Measurements from ENCODE around the gene PTPN4.
"Not testable (repeated sequence)": the region's sequence is repeated elsewhere in the genome, so short reads cannot be mapped to it uniquely, and the experiment has no call there.

PTPN4 gene

DNA sequence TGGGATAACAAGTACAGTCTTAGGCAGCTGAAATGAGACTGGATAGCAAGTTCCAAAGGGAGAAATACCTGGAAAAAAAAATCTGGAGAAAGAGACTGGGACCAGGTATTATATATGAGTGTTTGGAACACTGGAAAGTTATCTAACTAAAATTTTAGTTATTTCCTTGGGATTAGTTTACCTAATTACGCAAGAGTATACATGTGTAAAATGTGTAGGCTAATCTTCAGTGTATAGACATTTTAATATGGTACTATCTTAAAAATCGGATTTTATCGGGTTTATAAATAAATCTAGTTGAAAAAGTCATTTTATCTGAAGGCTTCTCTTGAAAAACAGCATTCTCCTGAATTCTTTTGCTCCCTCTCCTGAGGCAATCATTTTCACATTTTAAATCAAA is 257.1 kb downstream of the PTPN4 start:
- no peak for DNase-seq (ENCODE audit: low spot score)

DNA sequence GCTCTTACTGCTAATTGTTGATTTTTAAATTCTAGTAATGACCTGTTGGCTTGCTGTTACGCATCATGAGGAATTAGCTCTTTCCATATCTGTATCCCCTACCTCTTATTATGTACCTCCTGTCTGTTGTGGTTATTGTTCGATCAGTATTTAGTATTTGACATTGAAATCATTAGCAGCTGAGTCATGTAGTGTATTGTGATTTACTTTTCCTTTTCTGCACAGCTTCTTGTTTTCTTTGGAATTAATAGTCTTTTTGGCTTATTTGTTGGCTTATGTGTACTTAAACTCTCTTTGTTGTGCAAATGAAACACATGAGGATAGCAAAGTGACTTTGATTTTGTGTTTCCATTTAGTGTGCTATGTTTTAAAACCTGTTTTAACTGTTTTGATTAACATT is 257.5 kb downstream of the PTPN4 start:
- no peak for DNase-seq (ENCODE audit: low spot score)

DNA sequence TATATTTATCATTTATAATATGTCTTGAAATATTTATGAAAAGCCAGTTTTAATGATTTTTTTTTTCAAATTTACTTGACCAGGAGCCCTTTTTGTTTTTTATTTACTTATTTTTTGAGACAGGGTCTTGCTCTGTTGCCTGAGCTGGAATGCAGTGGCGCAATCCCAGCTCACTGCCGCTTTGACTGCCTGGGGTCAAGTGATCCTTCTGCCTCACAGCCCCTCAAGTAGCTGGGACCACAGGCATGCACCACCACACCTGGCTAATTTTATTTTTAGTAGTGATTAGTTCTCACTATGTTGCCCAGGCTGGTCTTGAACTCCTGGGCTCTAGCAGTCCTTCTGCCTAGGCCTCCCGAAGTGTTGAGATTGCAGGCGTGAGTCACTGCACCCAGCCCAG is 258.8 kb downstream of the PTPN4 start:
- DNase-seq (ENCODE audit: low spot score), result no peak

DNA sequence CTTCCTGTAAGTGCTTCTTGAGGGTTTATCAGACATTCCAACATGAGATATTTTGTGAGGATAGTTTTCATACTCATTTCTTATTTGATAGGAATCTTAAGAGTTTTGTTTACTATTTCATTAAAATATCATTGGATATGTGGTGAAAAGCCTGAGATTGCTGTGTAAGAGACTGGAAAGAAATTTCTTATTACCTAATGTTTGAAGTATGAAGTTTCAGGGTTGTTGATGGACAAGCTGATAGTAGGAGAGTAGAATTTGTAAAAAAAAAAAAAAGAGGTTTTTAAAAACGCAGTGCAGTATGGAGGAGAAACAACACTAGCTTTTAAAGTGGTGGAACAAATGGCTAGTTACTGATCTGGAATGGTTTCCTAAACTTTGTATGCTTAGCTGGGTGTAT is 260.8 kb downstream of the PTPN4 start:
- no peak for DNase-seq (ENCODE audit: low spot score)

DNA sequence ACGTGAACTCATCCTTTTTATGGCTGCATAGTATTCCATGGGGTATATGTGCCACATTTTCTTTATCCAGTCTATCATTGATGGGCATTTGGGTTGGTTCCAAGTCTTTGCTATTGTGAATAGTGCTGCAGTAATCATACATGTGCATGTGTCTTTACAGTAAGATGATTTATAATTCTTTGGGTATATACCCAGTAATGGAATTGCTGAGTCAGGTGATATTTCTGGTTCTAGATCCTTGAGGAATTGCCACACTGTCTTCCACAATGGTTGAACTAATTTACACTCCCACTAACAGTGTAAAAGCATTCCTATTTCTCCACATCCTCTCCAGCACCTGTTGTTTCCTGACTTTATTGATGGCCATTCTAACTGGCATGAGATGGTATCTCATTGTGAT is 262.8 kb downstream of the PTPN4 start:
- not testable (repeated sequence) for DNase-seq (ENCODE audit: low spot score)

DNA sequence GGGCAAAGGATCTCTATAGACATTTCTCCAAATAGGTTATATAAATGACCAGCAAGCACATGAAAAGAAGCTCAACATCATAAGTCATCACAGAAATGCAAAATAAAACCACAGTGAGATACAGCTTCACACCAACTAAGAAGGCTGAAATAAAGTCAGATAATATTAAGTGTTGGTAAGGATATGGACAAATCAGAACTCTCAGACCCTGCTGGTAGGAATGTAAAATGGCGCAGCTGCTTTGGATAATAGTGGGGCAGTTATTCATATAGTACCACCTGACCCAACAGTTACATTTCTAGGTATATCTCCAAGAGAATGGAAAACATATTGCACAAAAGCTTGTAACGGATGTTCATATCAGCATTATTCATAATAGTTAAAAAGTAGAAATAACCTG is 267.2 kb downstream of the PTPN4 start:
- peak; percentile 25 for DNase-seq (ENCODE audit: low spot score)

DNA sequence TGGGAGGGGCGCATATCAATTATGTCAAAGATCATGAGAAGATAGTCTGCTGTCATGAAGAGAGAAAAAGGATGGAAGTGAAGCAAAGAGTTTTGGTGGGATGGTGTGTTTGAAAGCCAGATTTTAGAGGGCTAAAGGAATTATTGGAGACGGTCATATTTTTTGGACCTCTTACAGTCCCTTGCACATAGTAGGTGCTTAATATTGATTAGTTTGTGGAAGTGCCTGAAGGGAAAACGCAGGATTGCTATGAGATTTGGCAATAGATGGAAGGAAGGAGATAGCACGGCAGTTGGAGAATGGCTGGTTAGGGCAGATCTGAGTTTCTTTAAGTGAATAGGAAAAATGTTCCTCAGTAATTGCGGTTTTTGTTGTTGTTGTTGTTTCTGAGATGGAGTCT is 269.1 kb downstream of the PTPN4 start:
- DNase-seq (ENCODE audit: low spot score), result no peak

DNA sequence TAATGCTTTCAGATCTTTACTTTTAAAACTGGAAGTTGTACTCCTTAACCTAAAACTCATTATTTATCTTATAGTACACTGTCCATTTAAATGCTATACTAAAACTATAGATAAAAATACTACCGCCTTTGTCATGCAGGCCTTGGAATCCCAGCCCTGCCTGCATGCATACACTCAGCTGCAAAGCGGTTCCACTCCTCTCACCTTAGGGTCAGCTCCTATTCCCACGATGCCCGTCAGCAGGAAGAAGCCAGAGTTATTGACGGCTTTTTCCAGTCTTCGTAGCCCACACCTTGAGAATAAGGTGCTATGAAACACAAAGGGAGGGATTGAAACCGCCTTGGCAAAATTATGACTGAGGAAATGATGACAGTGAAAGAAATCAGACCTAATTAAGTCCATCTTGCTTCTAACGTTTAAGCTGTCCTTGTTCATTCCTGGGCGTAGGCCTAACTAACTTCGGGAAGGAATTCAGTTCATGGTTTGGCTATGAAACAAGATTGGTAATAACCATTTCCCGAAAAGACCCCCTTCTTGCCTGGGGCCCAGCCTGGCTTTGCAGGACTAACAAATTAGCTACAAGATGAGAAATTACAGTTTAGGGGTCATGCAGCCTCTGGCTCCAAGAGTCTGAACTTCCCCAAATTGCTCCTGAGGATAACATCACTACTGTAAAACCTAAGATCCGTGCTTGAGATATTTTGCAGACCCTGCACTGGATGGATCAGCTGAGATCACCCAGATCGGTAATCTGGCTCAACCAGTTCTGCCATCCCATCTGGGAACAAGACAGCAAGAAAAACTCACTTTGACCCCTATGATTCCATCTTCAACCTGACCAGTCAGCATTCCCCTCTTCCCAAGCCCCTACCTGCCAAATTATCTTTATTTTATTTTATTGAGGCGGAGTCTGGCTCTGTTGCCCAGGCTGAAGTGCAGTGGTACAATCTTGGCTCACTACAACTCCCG is 270.2 kb downstream of the PTPN4 start:
- no peak for DNase-seq (ENCODE audit: low spot score)

DNA sequence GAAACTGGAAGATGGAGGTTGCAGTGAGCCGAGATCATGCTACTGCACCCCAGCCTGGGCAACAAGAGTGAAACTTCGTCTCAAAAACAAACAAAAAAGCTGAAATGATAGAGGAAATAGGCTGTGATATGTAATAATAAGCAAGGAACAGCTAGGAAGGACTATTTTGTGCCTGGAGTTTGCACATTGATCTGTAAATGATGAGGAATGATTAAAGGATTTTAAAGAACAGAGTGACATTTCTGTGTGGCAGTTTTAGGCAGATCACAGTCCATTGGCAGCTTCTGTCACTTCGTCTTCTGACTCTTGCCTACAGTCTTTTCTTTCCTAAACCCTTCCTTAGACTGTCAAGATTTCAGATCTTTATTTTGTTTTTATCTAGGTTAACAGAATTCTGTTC is 272.6 kb downstream of the PTPN4 start:
- DNase-seq (ENCODE audit: low spot score), result no peak
